Vagina (tissue), 2 donors: Measurements from ENCODE around the gene SH3GL2.

ENCODE experiments used
- CTCF ChIP-seq, 3 experiments: fragments of 450-650 bp in 2 of 3; fragments of 200-600 bp in 1 of 3; sonication (generic) in 1 of 3; IDR thresholded peaks; one replicate each; pipeline ENCODE4 v1.5.1; 2017 to 2019; ENCODE audit warnings: antibody characterized with exemption in 3 of 3, mild to moderate bottlenecking in 2 of 3, moderate library complexity in 2 of 3
- POLR2A ChIP-seq, 2 donors: fragments of 450-650 bp; IDR thresholded peaks; one replicate each; pipeline ENCODE4 v1.6.1; 2017; ENCODE audit warnings: antibody characterized with exemption in 2 of 2, mild to moderate bottlenecking in 2 of 2, moderate library complexity in 2 of 2

GRCh38 chr9:17604556-17604955 lies 25.7 kb downstream of the SH3GL2 start:
- TF ChIP-seq CTCF (IDR thresholded peaks at IDR 0.05) (no peak), POLR2A (IDR thresholded peaks at IDR 0.05) (no peak)
